Measurements from ENCODE around the gene SHISA3.
A peak's percentile ranks its signal among the peaks of the same experiment; 100 is the strongest.

SHISA3 gene

GRCh38 chr4:42352049-42352448 lies 45.2 kb upstream of the SHISA3 start:
- no peaks in the 10 kb centered on the region for H3K36me3 ChIP-seq (ENCODE audit: control insufficient read depth in 2 of 2, insufficient read depth in 1 of 2, low read length in 2 of 2)
- no peaks in the 10 kb centered on the region for H3K4me1 ChIP-seq (ENCODE audit: control insufficient read depth, insufficient read depth, low read length)
- no peak overlapping the region for H3K27ac ChIP-seq (ENCODE audit: extremely low read depth, low read depth, low read length)
- ChIA-PET POLR2A (no interaction called here), CTCF (no interaction called here)
- no peak overlapping the region for H3K4me3 ChIP-seq (ENCODE audit: low read depth, low read length)
- TF ChIP-seq ZNF394 (tag by site-specific recombination; IDR thresholded peaks at IDR 0.05; ENCODE audit: borderline replicate concordance), result no peak
- TF ChIP-seq, protein P1, sequence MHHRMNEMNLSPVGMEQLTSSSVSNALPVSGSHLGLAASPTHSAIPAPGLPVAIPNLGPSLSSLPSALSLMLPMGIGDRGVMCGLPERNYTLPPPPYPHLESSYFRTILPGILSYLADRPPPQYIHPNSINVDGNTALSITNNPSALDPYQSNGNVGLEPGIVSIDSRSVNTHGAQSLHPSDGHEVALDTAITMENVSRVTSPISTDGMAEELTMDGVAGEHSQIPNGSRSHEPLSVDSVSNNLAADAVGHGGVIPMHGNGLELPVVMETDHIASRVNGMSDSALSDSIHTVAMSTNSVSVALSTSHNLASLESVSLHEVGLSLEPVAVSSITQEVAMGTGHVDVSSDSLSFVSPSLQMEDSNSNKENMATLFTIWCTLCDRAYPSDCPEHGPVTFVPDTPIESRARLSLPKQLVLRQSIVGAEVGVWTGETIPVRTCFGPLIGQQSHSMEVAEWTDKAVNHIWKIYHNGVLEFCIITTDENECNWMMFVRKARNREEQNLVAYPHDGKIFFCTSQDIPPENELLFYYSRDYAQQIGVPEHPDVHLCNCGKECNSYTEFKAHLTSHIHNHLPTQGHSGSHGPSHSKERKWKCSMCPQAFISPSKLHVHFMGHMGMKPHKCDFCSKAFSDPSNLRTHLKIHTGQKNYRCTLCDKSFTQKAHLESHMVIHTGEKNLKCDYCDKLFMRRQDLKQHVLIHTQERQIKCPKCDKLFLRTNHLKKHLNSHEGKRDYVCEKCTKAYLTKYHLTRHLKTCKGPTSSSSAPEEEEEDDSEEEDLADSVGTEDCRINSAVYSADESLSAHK (tag by site-specific recombination; IDR thresholded peaks at IDR 0.05), result no peak
- TF ChIP-seq, protein P2, sequence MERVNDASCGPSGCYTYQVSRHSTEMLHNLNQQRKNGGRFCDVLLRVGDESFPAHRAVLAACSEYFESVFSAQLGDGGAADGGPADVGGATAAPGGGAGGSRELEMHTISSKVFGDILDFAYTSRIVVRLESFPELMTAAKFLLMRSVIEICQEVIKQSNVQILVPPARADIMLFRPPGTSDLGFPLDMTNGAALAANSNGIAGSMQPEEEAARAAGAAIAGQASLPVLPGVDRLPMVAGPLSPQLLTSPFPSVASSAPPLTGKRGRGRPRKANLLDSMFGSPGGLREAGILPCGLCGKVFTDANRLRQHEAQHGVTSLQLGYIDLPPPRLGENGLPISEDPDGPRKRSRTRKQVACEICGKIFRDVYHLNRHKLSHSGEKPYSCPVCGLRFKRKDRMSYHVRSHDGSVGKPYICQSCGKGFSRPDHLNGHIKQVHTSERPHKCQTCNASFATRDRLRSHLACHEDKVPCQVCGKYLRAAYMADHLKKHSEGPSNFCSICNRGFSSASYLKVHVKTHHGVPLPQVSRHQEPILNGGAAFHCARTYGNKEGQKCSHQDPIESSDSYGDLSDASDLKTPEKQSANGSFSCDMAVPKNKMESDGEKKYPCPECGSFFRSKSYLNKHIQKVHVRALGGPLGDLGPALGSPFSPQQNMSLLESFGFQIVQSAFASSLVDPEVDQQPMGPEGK (tag by site-specific recombination; IDR thresholded peaks at IDR 0.05), result no peak
- no peak for TF ChIP-seq ZNF792 (tag by site-specific recombination; IDR thresholded peaks at IDR 0.05)
- no peak for TF ChIP-seq ZNF701 (tag by site-specific recombination; IDR thresholded peaks at IDR 0.05)
- H3K9me3 ChIP-seq (ENCODE audit: control insufficient read depth, insufficient read depth, low read depth, low read length), result no peaks in the 10 kb centered on the region

DNA sequence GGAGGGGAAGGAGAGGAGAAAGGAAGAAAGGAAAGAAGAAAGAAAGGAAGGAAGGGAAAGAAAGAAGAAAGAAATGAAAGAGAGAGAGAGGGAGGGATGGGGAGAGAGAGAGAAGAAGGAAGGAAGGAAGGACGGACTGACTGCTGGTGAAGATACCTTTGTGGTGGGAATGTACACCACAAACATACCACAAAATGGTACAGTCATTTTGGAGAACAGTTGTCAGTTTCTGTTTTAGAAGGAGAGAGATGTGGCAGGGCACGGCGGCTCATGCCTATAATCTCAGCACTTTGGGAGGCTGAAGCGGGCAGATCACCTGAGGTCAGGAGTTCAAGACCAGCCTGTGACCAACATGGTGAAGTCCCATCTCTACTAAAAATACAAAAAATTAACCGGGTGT lies 40.0 kb upstream of the SHISA3 start:
- Histone ChIP-seq H3K27ac (ENCODE audit: extremely low read depth, low read depth, low read length) (no peak overlapping the region), H3K4me1 (ENCODE audit: control insufficient read depth, insufficient read depth, low read length) (no peaks in the 10 kb centered on the region), H3K36me3 (ENCODE audit: control insufficient read depth in 2 of 2, insufficient read depth in 1 of 2, low read length in 2 of 2) (no peaks in the 10 kb centered on the region), H3K4me3 (ENCODE audit: low read depth, low read length) (no peak overlapping the region), H3K9me3 (ENCODE audit: control insufficient read depth, insufficient read depth, low read depth, low read length) (no peaks in the 10 kb centered on the region)
- TF ChIP-seq ZNF366 (tag by site-specific recombination; conservative IDR thresholded peaks at IDR 0.05), result peak; percentile 36; the same call in 1 of the 2 replicates
- no peak for TF ChIP-seq ZNF624 (tag by site-specific recombination; IDR thresholded peaks at IDR 0.05)
- ChIA-PET CTCF (interaction anchor here (0.9 kb wide), 1 partner anchor 14 kb away, joined by 3 read pairs; no protein-coding TSS in a partner anchor), POLR2A (no interaction called here)

DNA sequence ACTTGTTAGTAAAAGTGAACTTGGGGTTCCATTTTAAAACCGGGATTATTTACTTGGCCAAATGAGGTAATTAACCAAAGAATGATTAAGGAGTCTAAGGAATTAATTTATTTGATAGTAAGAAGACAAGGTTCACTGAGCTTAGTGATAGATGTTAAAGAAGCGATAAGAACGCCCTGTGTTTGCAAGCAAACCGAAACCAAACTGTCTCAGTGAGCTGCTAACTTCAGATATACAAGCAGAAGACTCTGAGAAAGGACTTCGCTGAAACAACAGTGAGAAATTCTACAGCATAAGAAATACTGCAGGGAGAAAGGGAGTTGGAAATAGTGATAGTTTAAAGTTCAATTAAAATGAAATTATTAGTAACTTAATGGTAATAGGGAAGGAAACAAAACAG lies 37.6 kb upstream of the SHISA3 start:
- no peak overlapping the region for H3K27ac ChIP-seq (ENCODE audit: extremely low read depth, low read depth, low read length)
- CTCF ChIA-PET, result no interaction called here
- H3K9me3 ChIP-seq (ENCODE audit: control insufficient read depth, insufficient read depth, low read depth, low read length), result no peaks in the 10 kb centered on the region
- no peaks in the 10 kb centered on the region for H3K36me3 ChIP-seq (ENCODE audit: control insufficient read depth in 2 of 2, insufficient read depth in 1 of 2, low read length in 2 of 2)
- POLR2A ChIA-PET, result no interaction called here
- H3K4me3 ChIP-seq (ENCODE audit: low read depth, low read length), result no peak overlapping the region
- no peak for TF ChIP-seq ZBTB20 (tag by site-specific recombination; IDR thresholded peaks at IDR 0.05)
- H3K4me1 ChIP-seq (ENCODE audit: control insufficient read depth, insufficient read depth, low read length), result no peaks in the 10 kb centered on the region

DNA sequence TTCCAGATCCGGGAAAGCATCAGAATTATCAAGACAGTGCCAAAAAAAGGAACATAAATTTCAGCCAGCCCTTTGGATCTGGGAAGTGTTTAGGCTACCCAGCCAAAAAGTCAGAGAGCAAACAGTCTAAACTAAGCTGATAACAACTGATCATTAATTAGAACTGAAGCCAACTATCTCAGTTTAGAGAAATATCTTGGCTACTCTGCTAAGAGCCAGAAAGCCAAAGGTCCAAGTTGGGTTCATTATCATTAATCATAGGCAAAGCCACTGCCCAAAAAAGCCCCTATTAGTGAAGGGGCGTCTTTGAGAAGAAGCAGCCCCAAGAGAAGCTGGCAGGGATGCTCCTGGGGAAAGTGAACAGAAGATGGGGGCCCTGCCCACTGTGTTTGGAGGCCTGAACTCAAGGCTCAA lies 37.0 kb upstream of the SHISA3 start:
- H3K27ac ChIP-seq (ENCODE audit: extremely low read depth, low read depth, low read length), result no peak overlapping the region
- no peaks in the 10 kb centered on the region for H3K4me1 ChIP-seq (ENCODE audit: control insufficient read depth, insufficient read depth, low read length)
- no peaks in the 10 kb centered on the region for H3K9me3 ChIP-seq (ENCODE audit: control insufficient read depth, insufficient read depth, low read depth, low read length)
- no peak overlapping the region for H3K4me3 ChIP-seq (ENCODE audit: low read depth, low read length)
- POLR2A ChIA-PET, result no interaction called here
- no peaks in the 10 kb centered on the region for H3K36me3 ChIP-seq (ENCODE audit: control insufficient read depth in 2 of 2, insufficient read depth in 1 of 2, low read length in 2 of 2)
- CTCF ChIA-PET, result no interaction called here
- no peak for TF ChIP-seq ZNF530 (tag by site-specific recombination; IDR thresholded peaks at IDR 0.05; ENCODE audit: low read depth)
- TF ChIP-seq, protein P3, sequence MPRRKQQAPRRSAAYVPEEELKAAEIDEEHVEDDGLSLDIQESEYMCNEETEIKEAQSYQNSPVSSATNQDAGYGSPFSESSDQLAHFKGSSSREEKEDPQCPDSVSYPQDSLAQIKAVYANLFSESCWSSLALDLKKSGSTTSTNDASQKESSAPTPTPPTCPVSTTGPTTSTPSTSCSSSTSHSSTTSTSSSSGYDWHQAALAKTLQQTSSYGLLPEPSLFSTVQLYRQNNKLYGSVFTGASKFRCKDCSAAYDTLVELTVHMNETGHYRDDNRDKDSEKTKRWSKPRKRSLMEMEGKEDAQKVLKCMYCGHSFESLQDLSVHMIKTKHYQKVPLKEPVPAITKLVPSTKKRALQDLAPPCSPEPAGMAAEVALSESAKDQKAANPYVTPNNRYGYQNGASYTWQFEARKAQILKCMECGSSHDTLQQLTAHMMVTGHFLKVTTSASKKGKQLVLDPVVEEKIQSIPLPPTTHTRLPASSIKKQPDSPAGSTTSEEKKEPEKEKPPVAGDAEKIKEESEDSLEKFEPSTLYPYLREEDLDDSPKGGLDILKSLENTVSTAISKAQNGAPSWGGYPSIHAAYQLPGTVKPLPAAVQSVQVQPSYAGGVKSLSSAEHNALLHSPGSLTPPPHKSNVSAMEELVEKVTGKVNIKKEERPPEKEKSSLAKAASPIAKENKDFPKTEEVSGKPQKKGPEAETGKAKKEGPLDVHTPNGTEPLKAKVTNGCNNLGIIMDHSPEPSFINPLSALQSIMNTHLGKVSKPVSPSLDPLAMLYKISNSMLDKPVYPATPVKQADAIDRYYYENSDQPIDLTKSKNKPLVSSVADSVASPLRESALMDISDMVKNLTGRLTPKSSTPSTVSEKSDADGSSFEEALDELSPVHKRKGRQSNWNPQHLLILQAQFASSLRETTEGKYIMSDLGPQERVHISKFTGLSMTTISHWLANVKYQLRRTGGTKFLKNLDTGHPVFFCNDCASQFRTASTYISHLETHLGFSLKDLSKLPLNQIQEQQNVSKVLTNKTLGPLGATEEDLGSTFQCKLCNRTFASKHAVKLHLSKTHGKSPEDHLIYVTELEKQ (tag by site-specific recombination; IDR thresholded peaks at IDR 0.05; ENCODE audit: borderline replicate concordance), result no peak
- TF ChIP-seq ZNF701 (tag by site-specific recombination; IDR thresholded peaks at IDR 0.05), result no peak
- TF ChIP-seq ZNF830 (tag by site-specific recombination; IDR thresholded peaks at IDR 0.05; ENCODE audit: low read depth), result no peak
- TF ChIP-seq PRDM10 (tag by site-specific recombination; IDR thresholded peaks at IDR 0.05), result no peak
- TF ChIP-seq, protein P4, sequence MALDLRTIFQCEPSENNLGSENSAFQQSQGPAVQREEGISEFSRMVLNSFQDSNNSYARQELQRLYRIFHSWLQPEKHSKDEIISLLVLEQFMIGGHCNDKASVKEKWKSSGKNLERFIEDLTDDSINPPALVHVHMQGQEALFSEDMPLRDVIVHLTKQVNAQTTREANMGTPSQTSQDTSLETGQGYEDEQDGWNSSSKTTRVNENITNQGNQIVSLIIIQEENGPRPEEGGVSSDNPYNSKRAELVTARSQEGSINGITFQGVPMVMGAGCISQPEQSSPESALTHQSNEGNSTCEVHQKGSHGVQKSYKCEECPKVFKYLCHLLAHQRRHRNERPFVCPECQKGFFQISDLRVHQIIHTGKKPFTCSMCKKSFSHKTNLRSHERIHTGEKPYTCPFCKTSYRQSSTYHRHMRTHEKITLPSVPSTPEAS (tag by site-specific recombination; IDR thresholded peaks at IDR 0.05), result no peak
- no peak for TF ChIP-seq ZNF221 (tag by site-specific recombination; IDR thresholded peaks at IDR 0.05; ENCODE audit: borderline replicate concordance)
